Anterior cingulate cortex (tissue), 58 donors: ENCODE measurements around the gene MYH15.

Source experiments
- DNase-seq, 58 donors: peaks; one replicate each; lab custom pipeline; 2025; lab: John Stamatoyannopoulos, UW

MYH15 gene

DNA sequence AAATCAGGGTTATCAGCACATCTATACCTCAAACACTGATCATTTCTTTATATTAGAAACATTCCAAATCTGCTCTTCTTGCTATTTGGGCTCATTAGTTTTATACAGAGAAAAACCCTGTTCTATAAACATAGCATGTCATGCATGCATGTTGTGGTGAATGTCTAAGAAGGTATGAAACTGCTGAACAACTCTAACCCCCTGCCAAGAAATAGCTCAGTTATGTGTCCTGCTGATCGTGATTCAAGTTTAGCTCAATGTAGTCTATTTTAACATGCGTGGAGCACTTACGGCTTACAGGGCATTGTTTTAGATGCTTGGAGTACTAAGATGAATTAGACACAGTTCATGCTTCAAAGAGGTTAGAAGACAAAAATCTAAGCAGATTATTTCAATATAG, 35.8 kb downstream of the MYH15 start:
- DNase-seq: no peak

DNA sequence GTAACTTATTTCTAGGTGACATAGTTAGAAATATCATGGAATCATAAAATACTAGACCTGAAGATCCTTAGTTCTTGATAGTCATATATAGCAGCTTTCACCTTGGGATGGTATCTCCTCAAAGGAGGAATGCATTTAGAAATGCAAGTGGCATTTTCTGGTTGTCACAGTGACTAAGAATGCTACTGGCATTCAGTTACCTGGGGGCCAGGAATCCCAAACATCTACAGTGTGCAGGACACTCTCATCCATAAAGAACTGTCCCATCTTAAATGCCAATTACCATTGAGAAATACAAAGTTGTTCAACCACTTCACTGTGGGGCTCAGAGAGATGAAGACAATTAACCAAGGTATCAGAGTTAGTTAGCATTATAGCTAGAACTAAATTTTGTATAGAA, 36.7 kb downstream of the MYH15 start:
- no peak for DNase-seq

- peak in 8 of 58 donors; percentile 4 to 47 (median 29) for DNase-seq
Observed at GRCh38 chr3:108472001-108472591, 38.3 kb downstream of the MYH15 start.

GRCh38 chr3:108471426-108471825, 39.0 kb downstream of the MYH15 start:
- no peak for DNase-seq

GRCh38 chr3:108469126-108469525, 41.3 kb downstream of the MYH15 start:
- DNase-seq: no peak

- no peak for DNase-seq
Observed at GRCh38 chr3:108468577-108468976, 41.8 kb downstream of the MYH15 start.

GRCh38 chr3:108462899-108463298, 47.5 kb downstream of the MYH15 start:
- no peak for DNase-seq

DNA sequence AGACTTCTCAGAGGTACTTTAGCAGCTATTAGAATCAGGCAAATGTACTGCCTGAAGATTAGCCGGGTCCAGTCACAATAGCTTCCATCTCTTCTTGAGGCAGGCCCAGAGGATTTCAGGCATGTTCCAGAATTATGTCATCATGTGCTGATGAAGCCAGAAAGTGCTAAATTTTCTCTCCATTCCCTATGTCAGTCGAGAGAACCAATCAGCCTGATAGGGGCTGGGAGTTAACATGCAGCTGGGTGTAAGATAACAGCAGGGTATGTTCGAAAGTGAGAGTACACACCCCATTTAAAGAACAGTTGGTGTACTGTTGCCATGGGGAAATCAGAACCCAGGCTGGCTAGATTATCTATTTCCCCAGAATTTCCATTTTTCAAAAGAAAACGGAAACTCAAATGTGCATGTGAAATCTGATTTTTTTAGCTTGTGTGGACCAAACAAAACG, 48.7 kb downstream of the MYH15 start:
- peak in 12 of 58 donors; percentile 1 to 58 (median 18) for DNase-seq

DNA sequence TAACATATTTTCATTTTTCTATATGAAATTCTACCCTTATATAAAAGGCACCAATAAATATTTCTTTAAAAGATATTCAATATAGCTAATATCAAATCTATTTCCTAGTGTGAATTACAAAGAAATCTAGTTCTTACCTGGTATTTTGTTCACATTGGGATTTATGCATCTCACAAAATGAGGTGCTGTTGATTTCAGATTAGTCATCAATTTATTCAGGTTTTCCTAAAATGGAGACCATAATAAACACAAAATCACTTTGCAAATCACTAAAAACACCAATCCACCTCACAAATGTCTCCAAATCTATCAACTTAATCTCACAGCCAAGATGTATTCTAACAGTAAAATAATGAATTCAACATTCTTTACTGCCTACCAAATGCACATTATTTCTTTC, 51.2 kb downstream of the MYH15 start:
- DNase-seq: no peak

DNA sequence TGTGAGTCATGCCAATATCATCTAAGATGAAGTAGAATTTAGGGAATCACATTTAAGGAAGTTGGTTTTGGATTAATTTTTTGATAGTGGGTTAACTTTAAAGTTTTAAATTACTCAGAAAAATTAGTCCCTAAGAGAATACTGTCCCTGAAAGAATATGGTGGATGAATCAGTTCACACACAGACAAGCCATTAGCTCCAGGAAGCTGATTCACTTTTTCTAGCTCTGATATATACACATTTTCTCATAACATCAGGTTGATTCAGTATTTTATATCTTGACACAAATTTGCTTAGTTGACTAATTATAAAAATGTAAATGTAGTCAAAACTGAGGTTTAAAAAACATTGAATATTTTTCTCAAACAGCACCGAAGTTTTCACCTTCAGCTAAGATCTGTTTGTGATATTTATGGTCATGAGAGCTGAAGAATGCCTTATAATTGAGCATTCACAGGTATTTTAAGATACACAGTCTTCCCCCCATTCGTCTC, 55.1 kb downstream of the MYH15 start:
- no peak for DNase-seq

DNA sequence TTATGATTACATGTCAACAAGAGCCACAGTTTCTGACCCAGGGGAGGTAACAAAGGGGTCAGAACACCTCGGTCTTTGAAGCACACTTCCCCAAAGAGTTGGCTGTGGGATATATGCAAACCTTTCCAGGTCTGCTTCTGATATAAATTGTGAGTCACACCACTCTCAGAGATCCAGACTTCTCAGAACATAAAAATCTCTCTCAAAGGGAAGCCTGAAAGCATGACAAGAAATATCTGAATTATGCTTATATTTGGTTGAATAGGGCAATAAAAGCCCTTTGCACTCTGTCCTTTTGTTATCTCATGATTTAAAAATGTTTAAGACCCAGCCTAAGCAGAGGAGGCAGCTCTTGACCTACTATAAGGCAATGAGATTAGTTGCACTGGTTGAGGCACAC, 56.8 kb downstream of the MYH15 start:
- no peak for DNase-seq

- no peak for DNase-seq
Observed at GRCh38 chr3:108450444-108450843, 60.0 kb downstream of the MYH15 start.

- no peak for DNase-seq
Observed at GRCh38 chr3:108448593-108448992, 61.8 kb downstream of the MYH15 start.

- no peak for DNase-seq
Observed at GRCh38 chr3:108447096-108447847, 63.1 kb downstream of the MYH15 start.

DNA sequence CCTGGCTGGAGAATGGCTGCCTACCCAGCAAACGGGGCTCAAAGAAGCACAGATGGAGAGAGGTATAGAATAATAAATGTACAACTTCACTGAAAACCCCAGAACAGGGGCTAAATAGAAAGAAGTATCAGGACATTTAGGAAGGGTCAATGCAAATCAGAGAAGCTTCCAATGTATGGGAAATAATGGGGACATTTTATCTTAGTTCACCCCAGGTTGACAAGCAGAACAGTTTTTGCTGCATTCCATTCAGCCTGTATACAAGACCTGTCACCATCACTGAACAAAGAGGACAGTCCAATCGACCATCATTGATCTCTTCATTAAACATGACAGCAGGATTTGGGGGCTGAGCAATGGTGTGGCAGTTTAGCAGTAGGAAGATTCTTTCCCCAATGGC, 68.1 kb downstream of the MYH15 start:
- no peak for DNase-seq

DNA sequence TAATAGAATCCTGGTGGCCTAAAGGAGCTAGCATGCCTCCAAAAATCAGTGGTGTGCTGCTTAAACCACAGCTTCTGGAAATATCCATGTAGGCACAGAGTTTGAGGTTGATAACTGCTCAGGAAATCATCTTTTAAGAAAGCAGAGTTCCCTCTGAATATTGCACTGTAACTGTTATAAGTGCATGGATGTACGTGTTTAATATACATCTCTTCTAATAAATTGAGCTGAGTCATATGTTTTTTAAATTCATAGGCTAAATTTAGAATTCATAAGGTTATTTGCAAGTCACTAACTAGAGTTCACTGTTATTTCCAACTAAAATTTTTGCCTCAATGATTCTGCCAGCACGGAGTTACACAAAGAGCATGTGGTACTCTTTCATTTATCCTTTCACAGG, 68.9 kb downstream of the MYH15 start:
- no peak for DNase-seq

DNA sequence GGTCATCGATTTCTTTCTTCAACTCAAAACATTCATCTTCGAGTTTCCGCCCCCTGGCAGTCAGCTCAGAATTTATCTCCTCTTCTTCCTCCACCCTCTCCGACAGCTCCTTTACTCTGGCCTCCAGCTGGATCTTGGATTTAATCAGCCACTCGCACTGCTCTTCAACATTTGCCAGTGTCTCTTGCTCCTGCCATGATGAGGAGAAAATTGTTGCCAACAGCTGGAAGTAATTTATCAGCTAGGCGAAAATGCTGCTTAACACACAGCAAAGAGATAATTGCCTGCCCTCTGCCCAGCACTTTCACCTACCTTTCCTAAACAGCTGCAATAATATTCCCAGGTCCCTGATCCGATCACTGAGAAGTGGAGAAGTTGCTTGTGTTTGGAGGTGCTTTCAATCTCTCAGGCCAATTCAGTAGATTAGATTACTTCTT, 69.3 kb downstream of the MYH15 start:
- peak in 1 of 58 donors; percentile 12 for DNase-seq

- DNase-seq: no peak
Observed at GRCh38 chr3:108438542-108438941, 71.9 kb downstream of the MYH15 start.

DNA sequence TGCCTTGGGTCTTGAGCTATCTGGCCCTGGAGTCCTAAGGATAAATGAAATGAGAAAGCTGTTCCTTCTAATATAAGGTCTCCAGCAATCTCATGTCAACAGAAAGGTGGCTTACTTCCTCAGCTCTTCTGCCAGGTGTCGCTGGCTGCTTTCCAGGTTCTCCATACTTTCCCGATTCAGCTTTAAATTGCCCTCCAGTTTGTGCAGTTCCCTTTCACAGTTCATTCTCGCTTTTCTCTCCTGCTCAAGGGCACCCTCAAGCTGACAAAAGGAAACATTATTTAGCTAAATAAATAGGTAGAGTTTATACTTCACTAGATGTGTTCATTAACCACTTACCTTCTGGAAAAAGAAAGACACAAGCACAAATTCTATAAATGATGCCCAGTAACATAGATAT, 73.0 kb downstream of the MYH15 start:
- no peak for DNase-seq

- DNase-seq: no peak
Observed at GRCh38 chr3:108433928-108434327, 76.5 kb downstream of the MYH15 start.

DNA sequence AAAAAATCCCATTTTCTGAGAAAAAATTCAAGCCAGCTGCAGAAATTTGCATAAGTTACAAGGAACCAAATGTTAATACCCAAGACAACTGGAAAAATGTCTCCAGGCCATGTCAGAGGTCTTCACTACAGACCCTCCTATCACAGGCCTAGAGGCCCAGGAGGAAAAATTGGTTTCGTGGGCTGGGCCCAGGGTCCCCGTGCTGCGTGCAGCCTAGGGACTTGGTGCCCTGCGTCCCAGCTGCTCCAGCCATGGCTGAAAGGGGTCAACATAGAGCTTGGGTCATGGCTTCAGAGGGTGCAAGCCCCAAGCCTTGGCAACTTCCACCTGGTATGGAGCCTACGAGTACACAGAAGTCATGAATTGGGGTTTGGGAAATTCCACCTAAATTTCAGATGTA, 78.0 kb downstream of the MYH15 start:
- DNase-seq: no peak

GRCh38 chr3:108430540-108430939, 79.9 kb downstream of the MYH15 start:
- DNase-seq: no peak
